Measurements from ENCODE around the gene CHMP2B. TPM values are rescaled to one million over a fixed set of nuclear protein-coding genes. Genes with fewer than 3 reads are reported as not detected.

CHMP2B gene
- total RNA-seq, 4 donors from 2014 or later, result 30.3 to 37.0 (median 36.6) TPM

DNA sequence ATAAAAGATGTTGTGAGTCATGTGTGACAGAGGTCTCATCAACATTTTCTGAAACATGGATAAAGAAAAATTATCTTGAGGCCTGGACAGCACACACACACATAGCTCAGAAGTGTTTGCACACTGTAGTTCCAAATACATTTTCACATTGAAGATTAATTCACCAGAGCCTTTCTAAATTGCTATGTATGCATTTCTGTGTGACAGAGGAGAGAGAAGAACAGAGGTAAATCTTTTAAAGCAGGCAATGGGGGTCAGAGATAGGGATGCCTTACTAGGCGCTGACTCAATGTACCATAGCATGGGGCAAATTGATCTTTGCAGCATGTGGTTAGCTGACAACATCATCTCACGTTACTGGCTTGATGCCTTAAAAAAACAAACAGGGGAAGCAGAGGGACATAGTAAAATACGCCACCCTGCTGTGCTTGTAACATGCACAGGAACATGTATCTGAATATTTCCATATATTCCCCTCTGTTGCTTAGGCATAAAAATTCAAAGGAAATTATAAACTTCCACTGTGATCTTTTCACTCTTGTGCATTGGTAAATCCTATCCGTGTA is 41.6 kb downstream of the CHMP2B start:
- WGBS, 2 donors, result 81 to 82% methylated on average over 4 of the region's 4 CpGs
- DNase-seq (ENCODE audit: low spot score in 2 of 2), result no peak
- intact Hi-C loops (cut with DNase I; ENCODE audit: low total_unique reads), result no loop called here
- H3K4me3 ChIP-seq (ENCODE audit: low read depth, poor library complexity, severe bottlenecking), result no peak overlapping the region
- TF ChIP-seq POLR2A (IDR thresholded peaks at IDR 0.05), result no peak
- TF ChIP-seq, protein P1, sequence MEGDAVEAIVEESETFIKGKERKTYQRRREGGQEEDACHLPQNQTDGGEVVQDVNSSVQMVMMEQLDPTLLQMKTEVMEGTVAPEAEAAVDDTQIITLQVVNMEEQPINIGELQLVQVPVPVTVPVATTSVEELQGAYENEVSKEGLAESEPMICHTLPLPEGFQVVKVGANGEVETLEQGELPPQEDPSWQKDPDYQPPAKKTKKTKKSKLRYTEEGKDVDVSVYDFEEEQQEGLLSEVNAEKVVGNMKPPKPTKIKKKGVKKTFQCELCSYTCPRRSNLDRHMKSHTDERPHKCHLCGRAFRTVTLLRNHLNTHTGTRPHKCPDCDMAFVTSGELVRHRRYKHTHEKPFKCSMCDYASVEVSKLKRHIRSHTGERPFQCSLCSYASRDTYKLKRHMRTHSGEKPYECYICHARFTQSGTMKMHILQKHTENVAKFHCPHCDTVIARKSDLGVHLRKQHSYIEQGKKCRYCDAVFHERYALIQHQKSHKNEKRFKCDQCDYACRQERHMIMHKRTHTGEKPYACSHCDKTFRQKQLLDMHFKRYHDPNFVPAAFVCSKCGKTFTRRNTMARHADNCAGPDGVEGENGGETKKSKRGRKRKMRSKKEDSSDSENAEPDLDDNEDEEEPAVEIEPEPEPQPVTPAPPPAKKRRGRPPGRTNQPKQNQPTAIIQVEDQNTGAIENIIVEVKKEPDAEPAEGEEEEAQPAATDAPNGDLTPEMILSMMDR (IDR thresholded peaks at IDR 0.05), result no peak

DNA sequence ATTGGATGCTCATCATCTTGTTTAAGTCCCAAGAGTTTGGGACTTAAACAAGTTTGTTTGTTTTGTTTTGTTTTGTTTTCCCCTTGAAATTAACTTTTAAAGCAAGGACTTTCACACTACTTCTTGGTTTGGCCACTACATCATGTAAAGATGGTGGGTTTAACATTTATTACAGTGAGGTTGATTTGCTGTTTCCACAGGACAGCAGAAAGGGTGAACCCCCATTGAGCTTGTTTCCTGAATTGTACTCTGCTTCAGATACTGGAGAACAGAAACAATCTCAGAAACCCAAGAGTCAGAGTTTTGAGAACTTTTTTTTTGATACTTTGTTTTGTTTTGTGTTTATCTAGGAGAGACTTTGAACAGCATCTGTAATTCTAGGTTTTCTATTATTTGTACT is 42.6 kb downstream of the CHMP2B start:
- intact Hi-C loops (cut with DNase I; ENCODE audit: low total_unique reads), result no loop called here
- no peak overlapping the region for H3K4me3 ChIP-seq (ENCODE audit: low read depth, poor library complexity, severe bottlenecking)
- DNase-seq (ENCODE audit: low spot score in 2 of 2), result no peak
- TF ChIP-seq POLR2A (IDR thresholded peaks at IDR 0.05), result no peak
- TF ChIP-seq, protein P1 (IDR thresholded peaks at IDR 0.05), result no peak

DNA sequence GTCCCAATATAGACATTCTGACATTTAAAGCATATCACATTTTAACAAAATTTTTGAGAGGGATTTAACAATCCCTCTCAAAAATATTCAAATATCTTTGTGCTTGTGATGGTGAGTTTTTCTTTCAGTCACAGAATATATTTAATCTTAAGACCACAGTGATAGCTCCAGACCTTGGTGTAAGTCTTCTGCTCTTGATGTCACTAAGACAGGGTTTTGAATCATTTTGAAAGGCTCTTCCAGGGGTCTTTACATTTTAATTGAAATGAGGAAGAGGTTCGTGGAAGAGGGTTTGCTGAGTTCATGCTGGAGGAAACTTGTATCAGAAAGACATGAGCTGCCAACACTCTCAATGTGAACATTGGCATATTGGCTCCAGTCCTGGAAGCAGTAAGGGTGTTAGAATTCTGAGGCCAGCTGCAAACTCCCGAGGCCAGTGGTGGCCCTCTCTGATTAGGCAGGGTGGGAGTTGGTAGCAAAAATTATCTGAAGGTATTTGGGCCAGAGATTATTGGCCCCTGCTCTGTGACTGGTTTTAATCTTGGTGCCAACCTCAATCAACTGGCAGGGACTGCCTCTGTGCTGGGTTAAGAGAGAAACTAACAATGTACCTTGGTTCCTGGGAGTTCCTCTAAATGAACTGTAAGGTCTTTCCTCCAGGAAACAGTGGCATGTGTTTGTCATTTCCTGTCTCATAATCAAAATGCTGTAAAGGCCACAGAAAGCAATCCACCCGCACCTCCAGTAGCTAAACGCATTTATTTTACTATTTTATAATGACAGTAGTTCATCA is 44.0 kb downstream of the CHMP2B start:
- intact Hi-C loops (cut with DNase I; ENCODE audit: low total_unique reads), result no loop called here
- DNase-seq (ENCODE audit: low spot score in 2 of 2), result no peak
- no peak for TF ChIP-seq POLR2A (IDR thresholded peaks at IDR 0.05)
- TF ChIP-seq, protein P1 (IDR thresholded peaks at IDR 0.05), result no peak
- WGBS, 2 donors, result 40 to 44% methylated on average over 4 of the region's 4 CpGs
- no peak overlapping the region for H3K4me3 ChIP-seq (ENCODE audit: low read depth, poor library complexity, severe bottlenecking)

DNA sequence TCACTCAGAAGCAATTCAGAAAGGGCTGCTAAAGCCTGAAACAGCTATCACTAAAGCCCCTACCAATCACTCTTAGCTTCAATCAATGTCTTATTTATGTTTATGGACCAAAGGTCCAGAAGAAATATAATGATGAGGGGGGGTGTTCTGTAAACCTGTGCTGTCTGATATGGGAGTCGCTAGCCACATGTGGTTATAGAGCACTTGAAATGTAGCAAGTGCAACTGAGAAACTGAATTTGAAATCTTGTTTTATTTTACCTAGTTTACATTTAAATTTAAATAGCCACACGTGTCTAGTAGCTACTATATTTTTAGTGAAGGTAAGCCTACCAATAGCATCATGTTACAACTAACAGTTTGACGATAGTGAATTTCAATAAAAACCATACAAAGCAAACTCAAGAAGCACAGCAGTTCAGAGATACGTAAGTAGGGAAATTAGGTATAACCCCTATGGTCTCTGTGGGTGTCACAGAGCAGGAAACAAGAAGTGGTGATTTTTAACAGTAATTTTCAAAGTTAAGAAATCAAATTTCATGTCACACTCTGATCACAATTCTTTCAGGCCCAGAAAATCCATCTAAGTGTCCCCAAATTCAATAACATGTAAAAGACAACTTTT is 45.7 kb downstream of the CHMP2B start:
- TF ChIP-seq, protein P1 (IDR thresholded peaks at IDR 0.05), result no peak
- no peak for TF ChIP-seq POLR2A (IDR thresholded peaks at IDR 0.05)
- intact Hi-C loops (cut with DNase I; ENCODE audit: low total_unique reads), result no loop called here
- 87 to 91% methylated on average over 4 of the region's 4 CpGs for WGBS, 2 donors
- H3K4me3 ChIP-seq (ENCODE audit: low read depth, poor library complexity, severe bottlenecking), result no peak overlapping the region
- no peak for DNase-seq (ENCODE audit: low spot score in 2 of 2)

DNA sequence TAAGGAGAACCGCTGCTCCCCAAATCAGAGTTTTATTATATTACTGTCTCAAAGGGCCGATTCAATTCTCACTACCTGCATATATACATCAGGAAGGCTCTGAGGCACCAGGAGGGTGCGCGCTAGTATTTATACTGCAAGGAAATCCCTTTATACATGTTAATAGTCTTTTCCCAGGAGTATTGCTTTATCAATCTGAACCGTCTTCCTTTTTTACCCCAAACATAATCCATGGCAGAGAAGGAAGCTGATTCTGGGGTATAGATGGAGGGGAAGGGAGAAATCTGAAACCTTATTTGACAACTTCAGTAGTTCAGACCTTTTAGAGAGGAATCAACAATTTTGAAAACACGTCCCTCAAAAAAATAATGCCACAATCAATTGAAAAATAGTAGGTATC is 49.4 kb downstream of the CHMP2B start, which contains the start of gene POU1F1:
POU1F1 (minus strand) TSS at position 101 of the 400 bp plus-strand sequence. CDS start 122 bp downstream, outside the sequence.
- no peak within 1 kb of the TSS for H3K4me3 ChIP-seq (ENCODE audit: low read depth, poor library complexity, severe bottlenecking)
- TF ChIP-seq, protein P1 (IDR thresholded peaks at IDR 0.05), result no peak
- TF ChIP-seq POLR2A (IDR thresholded peaks at IDR 0.05), result no peak
- WGBS, 2 donors, result 82 to 85% methylated on average over 6 of the region's 6 CpGs
- intact Hi-C loops (cut with DNase I; ENCODE audit: low total_unique reads), result no loop called here
- no peak for DNase-seq (ENCODE audit: low spot score in 2 of 2)
